Urothelium cell line (cell line): ENCODE measurements around the gene CCNB1.
"Not testable (repeated sequence)": the region's sequence is repeated elsewhere in the genome, so short reads cannot be mapped to it uniquely, and the experiment has no call there.

Source experiments
- DNase-seq: peaks from one replicate; pipeline ENCODE4 v3.0.0; 2011; ENCODE audit warnings: low spot score, mixed read lengths
- FAIRE-seq: peaks from 2 replicates; lab custom pipeline; 2011; peaks lifted over from hg19 to GRCh38; lab: Jason Lieb, UNC

The CCNB1 gene

GRCh38 chr5:69181659-69182293, 14.8 kb downstream of the CCNB1 start:
- DNase-seq, FAIRE-seq: not testable (repeated sequence)

GRCh38 chr5:69184621-69185020, 17.7 kb downstream of the CCNB1 start:
- FAIRE-seq = no peak

GRCh38 chr5:69187342-69187741, 20.4 kb downstream of the CCNB1 start:
- FAIRE-seq (no peak), DNase-seq (no peak)

More at GRCh38 chr5:69184621-69185020, 17.7 kb downstream of the CCNB1 start:
- no peak for DNase-seq

- FAIRE-seq (no peak), DNase-seq (no peak)
These were observed 21.8 kb downstream of the CCNB1 start for GRCh38 chr5:69188811-69189161.

- peak; percentile 93 for DNase-seq
- peak; percentile 56 for FAIRE-seq
These were observed 22.5 kb downstream of the CCNB1 start, which contains the start of gene CENPH for GRCh38 chr5:69189162-69190086. Gene CENPH, plus strand, starts transcription at chr5:69189583. Its CDS starts 52 bp downstream, at chr5:69189635.

GRCh38 chr5:69202497-69202896, 35.5 kb downstream of the CCNB1 start:
- DNase-seq = no peak
- no peak for FAIRE-seq

GRCh38 chr5:69206528-69207190, 39.7 kb downstream of the CCNB1 start:
- FAIRE-seq = no peak
- no peak for DNase-seq

GRCh38 chr5:69209602-69210001, 42.7 kb downstream of the CCNB1 start:
- DNase-seq (no peak), FAIRE-seq (no peak)

GRCh38 chr5:69211200-69211599, 44.2 kb downstream of the CCNB1 start:
- no peak for DNase-seq
- FAIRE-seq = no peak

- DNase-seq = no peak
- FAIRE-seq = no peak
These were observed 45.1 kb downstream of the CCNB1 start for GRCh38 chr5:69212022-69212421.

GRCh38 chr5:69213513-69214215, 46.7 kb downstream of the CCNB1 start:
- DNase-seq (no peak), FAIRE-seq (no peak)

GRCh38 chr5:69217151-69217511, 50.2 kb downstream of the CCNB1 start:
- DNase-seq = no peak
- FAIRE-seq = no peak

- DNase-seq = peak; percentile 99
- peak; percentile 84 for FAIRE-seq
These were observed 50.9 kb downstream of the CCNB1 start for GRCh38 chr5:69217548-69218526.

GRCh38 chr5:69219939-69220338, 53.0 kb downstream of the CCNB1 start:
- DNase-seq (no peak), FAIRE-seq (no peak)

- not testable (repeated sequence) for DNase-seq, FAIRE-seq
These were observed 53.4 kb downstream of the CCNB1 start for GRCh38 chr5:69220371-69220770.

GRCh38 chr5:69220833-69221232, 53.9 kb downstream of the CCNB1 start:
- DNase-seq, FAIRE-seq: not testable (repeated sequence)

- DNase-seq = no peak
- FAIRE-seq = no peak
These were observed 57.6 kb downstream of the CCNB1 start for GRCh38 chr5:69224520-69224919.

- FAIRE-seq (no peak), DNase-seq (no peak)
These were observed 58.9 kb downstream of the CCNB1 start for GRCh38 chr5:69225860-69226259.
